Muscle of arm (tissue), 12 donors: ENCODE measurements around the gene NBPF3. TPM values are rescaled to one million over a fixed set of nuclear protein-coding genes. Genes with fewer than 3 reads are reported as not detected.

Experiments used
- DNase-seq: peaks from one replicate; pipeline ENCODE4 v3.0.0-alpha.2; 2013
- polyA plus RNA-seq, 12 donors: library from polyadenylated mRNA; unstranded; fragments of 120-200 nt; gene quantifications; one replicate each; pipeline ENCODE4 v1.2.1, GENCODE V29; 2013; ENCODE audit not compliant: insufficient read length in 12 of 12

NBPF3 gene
- polyA plus RNA-seq, 12 donors = 4.6 to 15.5 (median 8.9) TPM; not detected in 2

GRCh38 chr1:21491488-21492355 is 51.8 kb downstream of the NBPF3 start:
- DNase-seq = no peak

GRCh38 chr1:21492356-21492625 is 52.4 kb downstream of the NBPF3 start:
- no peak for DNase-seq

- no peak for DNase-seq
Observed at GRCh38 chr1:21494196-21494595, 54.3 kb downstream of the NBPF3 start.

GRCh38 chr1:21495225-21495820 is 55.4 kb downstream of the NBPF3 start:
- DNase-seq = no peak

GRCh38 chr1:21496063-21496462 is 56.1 kb downstream of the NBPF3 start:
- no peak for DNase-seq

GRCh38 chr1:21496886-21497285 is 56.9 kb downstream of the NBPF3 start:
- no peak for DNase-seq

- no peak for DNase-seq
Observed at GRCh38 chr1:21497466-21498061, 57.6 kb downstream of the NBPF3 start.

GRCh38 chr1:21499283-21499950 is 59.5 kb downstream of the NBPF3 start:
- DNase-seq = no peak

GRCh38 chr1:21503706-21504377 is 63.9 kb downstream of the NBPF3 start:
- DNase-seq = no peak

- no peak for DNase-seq
Observed at GRCh38 chr1:21506804-21507203, 66.9 kb downstream of the NBPF3 start.

- no peak for DNase-seq
Observed at GRCh38 chr1:21507511-21508270, 67.8 kb downstream of the NBPF3 start.

- peak; percentile 35 for DNase-seq
Observed at GRCh38 chr1:21508580-21509350, 68.8 kb downstream of the NBPF3 start.

- DNase-seq = no peak
Observed at GRCh38 chr1:21509351-21510112, 69.6 kb downstream of the NBPF3 start, which contains the start of gene ALPL. Gene ALPL, plus strand, starts transcription at chr1:21509423. Its CDS starts 44,659 bp downstream, at chr1:21554082.

- DNase-seq = no peak
Observed at GRCh38 chr1:21510113-21510493, 70.2 kb downstream of the NBPF3 start.

- DNase-seq = no peak
Observed at GRCh38 chr1:21510885-21511578, 71.1 kb downstream of the NBPF3 start.

- peak; percentile 51 for DNase-seq
Observed at GRCh38 chr1:21511579-21512522, 71.9 kb downstream of the NBPF3 start.

- no peak for DNase-seq
Observed at GRCh38 chr1:21514245-21514644, 74.3 kb downstream of the NBPF3 start.

- DNase-seq = no peak
Observed at GRCh38 chr1:21517161-21517589, 77.2 kb downstream of the NBPF3 start.
